Middle frontal gyrus (tissue), 1 donor: ENCODE results near the gene DNAI4.
A peak's percentile ranks its signal among the peaks of the same experiment; 100 is the strongest.

Source experiments
- DNase-seq: peaks from one replicate; pipeline ENCODE4 v3.0.0-alpha.2; 2015; ENCODE audit warnings: low spot score; ENCODE audit errors: extremely low spot score

DNAI4 gene

DNA sequence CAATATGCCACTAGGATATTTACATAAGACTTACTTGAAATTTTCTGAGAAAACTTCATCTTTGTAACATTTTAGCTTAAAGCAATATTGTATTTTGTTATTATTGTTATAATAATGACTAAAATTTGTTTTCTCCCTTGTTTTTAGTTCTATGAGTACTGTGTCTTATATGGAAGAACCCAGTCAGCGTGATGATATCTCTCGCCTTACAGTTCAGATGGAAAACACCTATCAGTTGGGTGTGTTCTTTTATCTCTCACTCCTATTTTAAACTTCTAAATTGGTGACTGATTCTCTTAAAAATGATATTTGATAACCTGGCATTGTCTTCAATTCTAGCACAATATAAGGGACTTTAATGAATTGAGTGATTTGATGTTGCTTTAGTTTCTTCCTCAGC, 154.4 kb downstream of the DNAI4 start:
- no peak for DNase-seq

DNA sequence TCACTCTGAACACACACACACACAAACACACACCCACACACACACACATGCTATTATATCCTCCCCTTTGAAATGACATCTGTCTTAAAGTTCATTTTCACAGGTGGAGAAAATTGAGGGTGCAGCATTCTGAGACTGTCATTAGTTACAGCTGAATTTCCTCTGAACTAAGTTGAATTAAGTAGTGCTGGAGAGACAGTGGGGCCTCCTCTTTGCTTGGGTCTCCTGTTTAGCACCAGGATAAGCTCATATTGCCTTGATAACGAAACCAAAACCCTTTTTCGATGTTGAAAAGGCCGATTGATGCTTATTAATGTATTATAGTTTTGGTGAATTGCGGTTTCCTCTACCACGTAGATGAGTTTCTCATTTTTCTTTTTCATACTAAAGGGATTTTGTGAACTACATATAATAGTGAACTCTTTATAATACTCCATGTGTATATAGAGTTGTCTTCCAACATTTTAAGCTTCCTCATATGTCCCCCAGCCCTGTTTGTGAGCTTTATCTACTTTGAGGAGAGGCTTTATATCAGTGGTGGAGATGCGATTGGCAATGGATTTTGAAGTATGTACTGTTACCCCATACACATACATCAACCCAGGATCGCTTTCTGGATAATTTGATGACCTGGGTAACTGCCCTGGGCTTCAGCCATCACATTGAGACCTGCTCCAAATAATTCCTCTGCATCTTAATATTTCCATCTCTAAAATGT, 155.0 kb downstream of the DNAI4 start:
- no peak for DNase-seq

DNA sequence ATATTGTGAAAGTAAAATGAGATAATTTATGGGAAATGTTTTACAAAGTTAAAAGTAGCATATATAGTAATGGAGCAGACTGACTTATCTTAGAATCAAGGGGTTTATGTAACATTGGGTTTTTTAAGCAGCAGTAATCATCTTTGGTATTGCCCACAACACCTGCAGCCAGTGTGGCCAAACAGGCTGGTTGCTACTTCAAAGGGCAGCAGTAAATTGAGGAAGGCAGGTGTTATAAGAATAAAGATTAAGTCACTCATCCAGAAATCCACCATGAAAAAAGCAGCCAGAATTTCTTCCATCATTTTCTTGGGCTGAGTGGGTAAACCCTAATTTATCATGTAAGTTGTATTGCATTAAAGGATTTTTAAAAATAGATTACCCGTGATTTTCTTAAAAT, 155.7 kb downstream of the DNAI4 start:
- no peak for DNase-seq

DNA sequence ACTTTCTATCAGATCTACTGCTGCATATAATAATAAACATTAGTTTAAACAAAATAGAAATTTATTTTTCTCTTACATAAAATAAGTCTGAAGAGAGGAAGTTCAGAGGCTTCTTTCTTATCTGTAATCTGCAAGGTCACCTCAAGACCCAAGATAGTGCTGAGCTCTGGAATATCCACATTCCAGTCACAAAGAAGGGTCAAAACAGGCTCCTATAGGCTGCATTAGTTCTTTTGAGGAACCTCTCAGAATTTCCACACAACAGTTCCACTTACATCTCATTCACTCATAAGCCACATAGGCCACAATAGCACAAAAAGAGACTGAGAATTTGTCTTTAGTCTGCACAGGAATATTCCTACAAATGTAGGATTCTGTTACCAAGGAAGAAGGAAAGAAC, 157.0 kb downstream of the DNAI4 start:
- no peak for DNase-seq

DNA sequence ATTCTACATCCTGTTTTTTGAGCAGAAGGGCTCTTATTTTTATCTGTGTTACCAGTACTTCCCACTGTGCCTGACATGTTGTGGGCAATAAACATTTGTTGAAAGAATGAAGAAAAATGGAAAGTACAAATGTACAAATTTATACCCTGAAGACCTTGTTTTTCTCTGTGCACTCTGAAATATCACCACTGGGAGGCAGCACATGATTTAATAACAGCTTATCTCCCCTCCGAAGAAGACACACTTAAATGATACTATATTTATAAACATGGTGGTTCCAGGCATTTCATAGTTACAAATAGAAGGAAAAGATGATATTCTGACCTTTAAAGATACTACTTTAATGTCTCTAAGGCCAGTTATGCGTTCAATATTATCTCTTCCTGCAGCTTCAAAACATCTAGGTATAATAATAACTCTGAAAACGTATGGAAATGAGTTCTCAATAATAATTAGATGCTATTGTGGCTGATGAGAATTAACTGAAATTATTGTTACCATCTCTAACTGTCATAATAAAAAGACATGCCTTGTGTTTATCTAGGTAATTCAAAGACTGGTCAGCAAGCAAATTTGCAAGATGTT, 159.6 kb downstream of the DNAI4 start:
- DNase-seq: peak; percentile 47
